HEK293 (cell line): ENCODE measurements around the gene AKIRIN1.

ENCODE experiments used
- CTCF ChIA-PET: fragments of 350-600 bp; formaldehyde crosslinking; extraction: SDS; loops from one replicate; lab custom pipeline; 2021; ENCODE audit warnings: antibody characterized with exemption; lab: Yijun Ruan, JAX
- POLR2A ChIA-PET: fragments of 300-600 bp; formaldehyde crosslinking; extraction: SDS; loops from one replicate; lab custom pipeline; 2020; ENCODE audit warnings: antibody characterized with exemption, inconsistent platforms; lab: Yijun Ruan, JAX
- H3K27ac ChIP-seq: fragments of 200-500 bp; sonication (Bioruptor generic); 2 replicates; pipeline ENCODE4 v1.5.1; 2014; ENCODE audit warnings: low read depth, low read length, control low read depth, inconsistent platforms; ENCODE audit errors: extremely low read depth
- H3K36me3 ChIP-seq, 2 experiments: fragments of 200-500 bp in 1 of 2; sonication (Bioruptor generic) in 1 of 2; 1 replicate in 1 of 2; 2 replicates in 1 of 2; pipeline ENCODE4 v1.5.1; 2014 to 2017; ENCODE audit warnings: inconsistent platforms in 2 of 2, low read length in 2 of 2; ENCODE audit not compliant: control insufficient read depth in 2 of 2, insufficient read depth in 1 of 2
- H3K4me1 ChIP-seq: fragments of 200-500 bp; sonication (Bioruptor generic); 2 replicates; pipeline ENCODE4 v1.5.1; 2014; ENCODE audit warnings: mild to moderate bottlenecking, low read length, inconsistent platforms; ENCODE audit not compliant: control insufficient read depth, insufficient read depth
- H3K4me3 ChIP-seq: 2 replicates; pipeline ENCODE4 v1.5.1; 2011; ENCODE audit warnings: low read depth, mild to moderate bottlenecking, control low read depth, low read length, moderate library complexity
- H3K9me3 ChIP-seq: fragments of 200-500 bp; sonication (Bioruptor generic); 2 replicates; pipeline ENCODE4 v1.5.1; 2014; ENCODE audit warnings: low read depth, low read length, inconsistent platforms; ENCODE audit not compliant: control insufficient read depth, insufficient read depth
- GLI2 ChIP-seq: fragments of 450-650 bp; formaldehyde crosslinking; IDR thresholded peaks from 2 replicates; pipeline ENCODE4; 2017; ENCODE audit warnings: missing biosample characterization, missing genetic modification characterization, low read depth, borderline replicate concordance
- KLF7 ChIP-seq: fragments of 450-650 bp; formaldehyde crosslinking; IDR thresholded peaks from 2 replicates; pipeline ENCODE4 v1.5.1; 2016; ENCODE audit warnings: missing biosample characterization, missing genetic modification characterization, borderline replicate concordance
- KLF8 ChIP-seq: fragments of 450-650 bp; formaldehyde crosslinking; IDR thresholded peaks from 2 replicates; pipeline ENCODE4 v1.5.1; 2016; ENCODE audit warnings: missing biosample characterization, missing genetic modification characterization
- SCRT1 ChIP-seq: fragments of 450-650 bp; formaldehyde crosslinking; IDR thresholded peaks from 2 replicates; pipeline ENCODE4 v1.5.1; 2016; ENCODE audit warnings: missing biosample characterization, missing genetic modification characterization, borderline replicate concordance
- TRIM28 ChIP-seq: IDR thresholded peaks from 2 replicates; pipeline ENCODE4 v1.6.1; 2011; ENCODE audit warnings: low read length, control low read depth, borderline replicate concordance
- YY2 ChIP-seq: fragments of 450-650 bp; formaldehyde crosslinking; IDR thresholded peaks from 2 replicates; pipeline ENCODE4 v1.5.1; 2016; ENCODE audit warnings: missing biosample characterization, missing genetic modification characterization
- ZBTB7A ChIP-seq: fragments of 450-650 bp; formaldehyde crosslinking; IDR thresholded peaks from 2 replicates; pipeline ENCODE4 v1.5.1; 2016; ENCODE audit warnings: low read depth, missing biosample characterization, missing genetic modification characterization
- ZFHX2 ChIP-seq: fragments of 450-650 bp; formaldehyde crosslinking; conservative IDR thresholded peaks from 2 replicates; pipeline ENCODE4 v1.5.1; 2016; ENCODE audit warnings: missing biosample characterization, missing genetic modification characterization
- ZNF133 ChIP-seq: fragments of 450-650 bp; formaldehyde crosslinking; IDR thresholded peaks from 2 replicates; pipeline ENCODE4 v1.5.1; 2016; ENCODE audit warnings: missing biosample characterization, missing genetic modification characterization
- ZNF155 ChIP-seq: fragments of 450-650 bp; formaldehyde crosslinking; IDR thresholded peaks from 2 replicates; pipeline ENCODE4 v1.5.1; 2016; ENCODE audit warnings: missing biosample characterization, missing genetic modification characterization
- ZNF174 ChIP-seq: fragments of 450-650 bp; formaldehyde crosslinking; IDR thresholded peaks from 2 replicates; pipeline ENCODE4 v1.5.0; 2017; ENCODE audit warnings: missing biosample characterization, mild to moderate bottlenecking, missing genetic modification characterization
- ZNF223 ChIP-seq: fragments of 450-650 bp; formaldehyde crosslinking; IDR thresholded peaks from 2 replicates; pipeline ENCODE4 v1.5.1; 2016; ENCODE audit warnings: missing biosample characterization, missing genetic modification characterization
- ZNF366 ChIP-seq: fragments of 450-650 bp; formaldehyde crosslinking; conservative IDR thresholded peaks from 2 replicates; pipeline ENCODE4 v1.5.1; 2016; ENCODE audit warnings: missing biosample characterization, missing genetic modification characterization
- ZNF510 ChIP-seq: fragments of 450-650 bp; formaldehyde crosslinking; IDR thresholded peaks from 2 replicates; pipeline ENCODE4 v1.5.1; 2018; ENCODE audit warnings: mild to moderate bottlenecking, missing genetic modification characterization, missing biosample characterization; ENCODE audit not compliant: insufficient replicate concordance
- ZNF670 ChIP-seq: fragments of 450-650 bp; formaldehyde crosslinking; IDR thresholded peaks from 2 replicates; pipeline ENCODE4 v1.5.1; 2016; ENCODE audit warnings: missing biosample characterization, missing genetic modification characterization, low read depth
- ZNF791 ChIP-seq: fragments of 450-650 bp; formaldehyde crosslinking; IDR thresholded peaks from 2 replicates; pipeline ENCODE4 v1.5.1; 2016; ENCODE audit warnings: missing biosample characterization, missing genetic modification characterization
- ZSCAN16 ChIP-seq: fragments of 450-650 bp; formaldehyde crosslinking; IDR thresholded peaks from 2 replicates; pipeline ENCODE4 v1.5.1; 2016; ENCODE audit warnings: missing biosample characterization, missing genetic modification characterization
- TF ChIP-seq, protein P1 (sequence below): fragments of 450-650 bp; formaldehyde crosslinking; IDR thresholded peaks from 2 replicates; pipeline ENCODE4 v1.5.1; 2016; ENCODE audit warnings: missing biosample characterization, missing genetic modification characterization
- TF ChIP-seq, protein P2 (sequence below): fragments of 450-650 bp; formaldehyde crosslinking; IDR thresholded peaks from 2 replicates; pipeline ENCODE4 v1.5.1; 2017; ENCODE audit warnings: missing biosample characterization, missing genetic modification characterization
- TF ChIP-seq, protein P3 (sequence below): fragments of 450-650 bp; formaldehyde crosslinking; conservative IDR thresholded peaks from 2 replicates; pipeline ENCODE4 v1.5.1; 2016; ENCODE audit warnings: low read depth, missing biosample characterization, missing genetic modification characterization
- TF ChIP-seq, protein P4 (sequence below): fragments of 450-650 bp; IDR thresholded peaks from 2 replicates; pipeline ENCODE4 v1.5.1; 2018; ENCODE audit warnings: missing biosample characterization, missing genetic modification characterization
- TF ChIP-seq, protein P5 (sequence below): fragments of 450-650 bp; formaldehyde crosslinking; IDR thresholded peaks from 2 replicates; pipeline ENCODE4 v1.5.1; 2017; ENCODE audit warnings: missing biosample characterization, missing genetic modification characterization

Gene AKIRIN1

DNA sequence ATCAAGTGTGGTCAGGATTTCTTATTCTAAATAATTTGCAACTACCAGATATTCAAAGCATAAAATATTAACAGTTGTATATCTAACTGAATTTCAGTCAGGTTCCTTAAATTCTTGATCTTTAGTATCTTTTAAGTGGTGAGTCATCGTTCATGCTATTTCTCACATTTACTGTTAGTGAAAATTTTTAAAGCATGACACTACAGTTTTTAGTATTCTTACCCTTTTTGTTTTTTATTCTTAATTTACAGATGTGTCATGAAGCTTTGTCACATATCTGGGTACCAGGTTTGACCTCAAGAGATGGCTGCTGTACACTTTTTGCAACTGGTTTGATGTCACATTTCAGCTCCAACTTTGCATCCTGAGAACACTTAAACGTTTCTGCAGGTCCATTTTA lies 12.7 kb downstream of the AKIRIN1 start:
- Histone ChIP-seq H3K4me1 (no peaks in the 10 kb centered on the region), H3K4me3 (no peak overlapping the region), H3K27ac (no peak overlapping the region), H3K36me3 (peaks cover 73 to 100% of the 10 kb centered on the region in 2 experiments), H3K9me3 (no peaks in the 10 kb centered on the region)
- ChIA-PET CTCF (interaction anchor here (1.0 kb wide), 1 partner anchor 24 kb away, joined by 3 read pairs; no protein-coding TSS in a partner anchor), POLR2A (interaction anchor here (1.3 kb wide), 1 partner anchor 23 kb away, joined by 3 read pairs; the partner anchor contains the start of gene NDUFS5)
- no peak for TF ChIP-seq GLI2
- TF ChIP-seq ZNF223 (tag by site-specific recombination) = no peak
- no peak for TF ChIP-seq ZBTB7A
- TF ChIP-seq SCRT1 (tag by site-specific recombination) = no peak
- no peak for TF ChIP-seq TRIM28
- no peak for TF ChIP-seq ZNF510
- no peak for TF ChIP-seq ZNF670
- no peak for TF ChIP-seq ZNF155 (tag by site-specific recombination)
- TF ChIP-seq ZNF133 = no peak
- no peak for TF ChIP-seq KLF8
- TF ChIP-seq ZNF791 (tag by site-specific recombination) = no peak
- TF ChIP-seq ZFHX2 (tag by site-specific recombination) = no peak
- TF ChIP-seq, protein P1, sequence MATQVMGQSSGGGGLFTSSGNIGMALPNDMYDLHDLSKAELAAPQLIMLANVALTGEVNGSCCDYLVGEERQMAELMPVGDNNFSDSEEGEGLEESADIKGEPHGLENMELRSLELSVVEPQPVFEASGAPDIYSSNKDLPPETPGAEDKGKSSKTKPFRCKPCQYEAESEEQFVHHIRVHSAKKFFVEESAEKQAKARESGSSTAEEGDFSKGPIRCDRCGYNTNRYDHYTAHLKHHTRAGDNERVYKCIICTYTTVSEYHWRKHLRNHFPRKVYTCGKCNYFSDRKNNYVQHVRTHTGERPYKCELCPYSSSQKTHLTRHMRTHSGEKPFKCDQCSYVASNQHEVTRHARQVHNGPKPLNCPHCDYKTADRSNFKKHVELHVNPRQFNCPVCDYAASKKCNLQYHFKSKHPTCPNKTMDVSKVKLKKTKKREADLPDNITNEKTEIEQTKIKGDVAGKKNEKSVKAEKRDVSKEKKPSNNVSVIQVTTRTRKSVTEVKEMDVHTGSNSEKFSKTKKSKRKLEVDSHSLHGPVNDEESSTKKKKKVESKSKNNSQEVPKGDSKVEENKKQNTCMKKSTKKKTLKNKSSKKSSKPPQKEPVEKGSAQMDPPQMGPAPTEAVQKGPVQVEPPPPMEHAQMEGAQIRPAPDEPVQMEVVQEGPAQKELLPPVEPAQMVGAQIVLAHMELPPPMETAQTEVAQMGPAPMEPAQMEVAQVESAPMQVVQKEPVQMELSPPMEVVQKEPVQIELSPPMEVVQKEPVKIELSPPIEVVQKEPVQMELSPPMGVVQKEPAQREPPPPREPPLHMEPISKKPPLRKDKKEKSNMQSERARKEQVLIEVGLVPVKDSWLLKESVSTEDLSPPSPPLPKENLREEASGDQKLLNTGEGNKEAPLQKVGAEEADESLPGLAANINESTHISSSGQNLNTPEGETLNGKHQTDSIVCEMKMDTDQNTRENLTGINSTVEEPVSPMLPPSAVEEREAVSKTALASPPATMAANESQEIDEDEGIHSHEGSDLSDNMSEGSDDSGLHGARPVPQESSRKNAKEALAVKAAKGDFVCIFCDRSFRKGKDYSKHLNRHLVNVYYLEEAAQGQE = no peak
- no peak for TF ChIP-seq ZNF174 (tag by site-specific recombination)

DNA sequence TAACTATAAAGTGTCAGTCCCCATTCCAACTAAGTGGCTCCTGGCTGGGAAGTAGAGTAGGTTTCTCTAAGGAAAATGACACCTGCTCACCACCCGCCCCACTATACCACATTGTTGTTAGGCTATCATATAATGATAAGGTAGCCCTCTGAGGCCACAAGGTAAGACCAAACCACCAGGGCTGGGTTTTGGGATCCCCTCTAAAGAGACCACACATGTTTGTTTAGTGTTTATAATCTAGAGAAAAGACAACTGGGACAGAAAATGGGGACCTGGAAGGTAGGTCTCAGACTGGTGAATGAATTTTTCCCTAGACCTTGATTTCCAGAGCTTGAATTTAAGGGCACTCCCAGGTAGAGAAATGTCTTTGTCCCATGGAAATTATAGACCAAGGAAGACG lies 15.2 kb downstream of the AKIRIN1 start:
- ChIA-PET POLR2A (interaction anchor here (1.7 kb wide), 1 partner anchor 20 kb away, joined by 4 read pairs; the partner anchor contains the start of gene NDUFS5), CTCF (interaction anchor here (0.6 to 1.9 kb wide), 3 partner anchors 66 to 1526 kb away, joined by 3 to 6 read pairs (median 3); no protein-coding TSS in a partner anchor)
- Histone ChIP-seq H3K4me1 (no peaks in the 10 kb centered on the region), H3K9me3 (no peaks in the 10 kb centered on the region), H3K27ac (no peak overlapping the region), H3K36me3 (peaks cover 64 to 93% of the 10 kb centered on the region in 2 experiments), H3K4me3 (no peak overlapping the region)
- TF ChIP-seq SCRT1 (tag by site-specific recombination) (no peak), ZNF366 (no peak), YY2 (tag by site-specific recombination) (no peak), KLF7 (tag by site-specific recombination) (no peak), ZSCAN16 (tag by site-specific recombination) (no peak)
- TF ChIP-seq, protein P2, sequence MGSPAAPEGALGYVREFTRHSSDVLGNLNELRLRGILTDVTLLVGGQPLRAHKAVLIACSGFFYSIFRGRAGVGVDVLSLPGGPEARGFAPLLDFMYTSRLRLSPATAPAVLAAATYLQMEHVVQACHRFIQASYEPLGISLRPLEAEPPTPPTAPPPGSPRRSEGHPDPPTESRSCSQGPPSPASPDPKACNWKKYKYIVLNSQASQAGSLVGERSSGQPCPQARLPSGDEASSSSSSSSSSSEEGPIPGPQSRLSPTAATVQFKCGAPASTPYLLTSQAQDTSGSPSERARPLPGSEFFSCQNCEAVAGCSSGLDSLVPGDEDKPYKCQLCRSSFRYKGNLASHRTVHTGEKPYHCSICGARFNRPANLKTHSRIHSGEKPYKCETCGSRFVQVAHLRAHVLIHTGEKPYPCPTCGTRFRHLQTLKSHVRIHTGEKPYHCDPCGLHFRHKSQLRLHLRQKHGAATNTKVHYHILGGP (tag by site-specific recombination) = no peak
- TF ChIP-seq, protein P3, sequence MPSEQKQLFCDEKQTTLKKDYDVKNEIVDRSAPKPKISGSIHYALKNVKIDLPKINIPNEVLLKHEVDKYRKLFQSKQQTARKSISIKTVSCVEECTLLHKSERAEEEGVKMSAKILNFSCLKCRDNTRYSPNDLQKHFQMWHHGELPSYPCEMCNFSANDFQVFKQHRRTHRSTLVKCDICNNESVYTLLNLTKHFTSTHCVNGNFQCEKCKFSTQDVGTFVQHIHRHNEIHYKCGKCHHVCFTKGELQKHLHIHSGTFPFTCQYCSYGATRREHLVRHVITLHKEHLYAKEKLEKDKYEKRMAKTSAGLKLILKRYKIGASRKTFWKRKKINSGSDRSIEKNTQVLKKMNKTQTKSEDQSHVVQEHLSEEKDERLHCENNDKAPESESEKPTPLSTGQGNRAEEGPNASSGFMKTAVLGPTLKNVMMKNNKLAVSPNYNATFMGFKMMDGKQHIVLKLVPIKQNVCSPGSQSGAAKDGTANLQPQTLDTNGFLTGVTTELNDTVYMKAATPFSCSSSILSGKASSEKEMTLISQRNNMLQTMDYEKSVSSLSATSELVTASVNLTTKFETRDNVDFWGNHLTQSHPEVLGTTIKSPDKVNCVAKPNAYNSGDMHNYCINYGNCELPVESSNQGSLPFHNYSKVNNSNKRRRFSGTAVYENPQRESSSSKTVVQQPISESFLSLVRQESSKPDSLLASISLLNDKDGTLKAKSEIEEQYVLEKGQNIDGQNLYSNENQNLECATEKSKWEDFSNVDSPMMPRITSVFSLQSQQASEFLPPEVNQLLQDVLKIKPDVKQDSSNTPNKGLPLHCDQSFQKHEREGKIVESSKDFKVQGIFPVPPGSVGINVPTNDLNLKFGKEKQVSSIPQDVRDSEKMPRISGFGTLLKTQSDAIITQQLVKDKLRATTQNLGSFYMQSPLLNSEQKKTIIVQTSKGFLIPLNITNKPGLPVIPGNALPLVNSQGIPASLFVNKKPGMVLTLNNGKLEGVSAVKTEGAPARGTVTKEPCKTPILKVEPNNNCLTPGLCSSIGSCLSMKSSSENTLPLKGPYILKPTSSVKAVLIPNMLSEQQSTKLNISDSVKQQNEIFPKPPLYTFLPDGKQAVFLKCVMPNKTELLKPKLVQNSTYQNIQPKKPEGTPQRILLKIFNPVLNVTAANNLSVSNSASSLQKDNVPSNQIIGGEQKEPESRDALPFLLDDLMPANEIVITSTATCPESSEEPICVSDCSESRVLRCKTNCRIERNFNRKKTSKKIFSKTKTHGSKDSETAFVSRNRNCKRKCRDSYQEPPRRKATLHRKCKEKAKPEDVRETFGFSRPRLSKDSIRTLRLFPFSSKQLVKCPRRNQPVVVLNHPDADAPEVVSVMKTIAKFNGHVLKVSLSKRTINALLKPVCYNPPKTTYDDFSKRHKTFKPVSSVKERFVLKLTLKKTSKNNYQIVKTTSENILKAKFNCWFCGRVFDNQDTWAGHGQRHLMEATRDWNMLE (tag by site-specific recombination) = no peak
- TF ChIP-seq, protein P4, sequence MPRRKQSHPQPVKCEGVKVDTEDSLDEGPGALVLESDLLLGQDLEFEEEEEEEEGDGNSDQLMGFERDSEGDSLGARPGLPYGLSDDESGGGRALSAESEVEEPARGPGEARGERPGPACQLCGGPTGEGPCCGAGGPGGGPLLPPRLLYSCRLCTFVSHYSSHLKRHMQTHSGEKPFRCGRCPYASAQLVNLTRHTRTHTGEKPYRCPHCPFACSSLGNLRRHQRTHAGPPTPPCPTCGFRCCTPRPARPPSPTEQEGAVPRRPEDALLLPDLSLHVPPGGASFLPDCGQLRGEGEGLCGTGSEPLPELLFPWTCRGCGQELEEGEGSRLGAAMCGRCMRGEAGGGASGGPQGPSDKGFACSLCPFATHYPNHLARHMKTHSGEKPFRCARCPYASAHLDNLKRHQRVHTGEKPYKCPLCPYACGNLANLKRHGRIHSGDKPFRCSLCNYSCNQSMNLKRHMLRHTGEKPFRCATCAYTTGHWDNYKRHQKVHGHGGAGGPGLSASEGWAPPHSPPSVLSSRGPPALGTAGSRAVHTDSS (tag by site-specific recombination) = no peak
- TF ChIP-seq, protein P5, sequence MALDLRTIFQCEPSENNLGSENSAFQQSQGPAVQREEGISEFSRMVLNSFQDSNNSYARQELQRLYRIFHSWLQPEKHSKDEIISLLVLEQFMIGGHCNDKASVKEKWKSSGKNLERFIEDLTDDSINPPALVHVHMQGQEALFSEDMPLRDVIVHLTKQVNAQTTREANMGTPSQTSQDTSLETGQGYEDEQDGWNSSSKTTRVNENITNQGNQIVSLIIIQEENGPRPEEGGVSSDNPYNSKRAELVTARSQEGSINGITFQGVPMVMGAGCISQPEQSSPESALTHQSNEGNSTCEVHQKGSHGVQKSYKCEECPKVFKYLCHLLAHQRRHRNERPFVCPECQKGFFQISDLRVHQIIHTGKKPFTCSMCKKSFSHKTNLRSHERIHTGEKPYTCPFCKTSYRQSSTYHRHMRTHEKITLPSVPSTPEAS = no peak
